ENCODE measurements around the gene CMKLR1. TPM values are rescaled to one million over a fixed set of nuclear protein-coding genes. Genes with fewer than 3 reads are reported as not detected.

CMKLR1 gene
- polyA plus RNA-seq, 1 experiment: 0.10 TPM

- POLR2A ChIA-PET: no interaction called here
- no peak for TF ChIP-seq CTCF (IDR thresholded peaks at IDR 0.05; ENCODE audit: insufficient read depth, low read depth, low read length)
- H3K4me3 ChIP-seq (ENCODE audit: low read depth, low read length): no peak overlapping the region
- H3K36me3 ChIP-seq (ENCODE audit: control insufficient read depth, insufficient read depth, low read length): no peaks in the 10 kb centered on the region
- DNase-seq (ENCODE audit: low read depth): no peak
- no peaks in the 10 kb centered on the region for H3K27me3 ChIP-seq (ENCODE audit: control insufficient read depth, insufficient read depth, low read length)
- CTCF ChIA-PET: interaction anchor here (0.6 kb wide), 1 partner anchor 35 kb away, joined by 3 read pairs; no protein-coding TSS in a partner anchor
Observed at GRCh38 chr12:108269224-108269623, 69.9 kb downstream of the CMKLR1 start.

GRCh38 chr12:108268397-108268796, 70.7 kb downstream of the CMKLR1 start:
- no peak for TF ChIP-seq CTCF (IDR thresholded peaks at IDR 0.05; ENCODE audit: insufficient read depth, low read depth, low read length)
- CTCF ChIA-PET: no interaction called here
- no peak for DNase-seq (ENCODE audit: low read depth)
- H3K27me3 ChIP-seq (ENCODE audit: control insufficient read depth, insufficient read depth, low read length): no peaks in the 10 kb centered on the region
- H3K36me3 ChIP-seq (ENCODE audit: control insufficient read depth, insufficient read depth, low read length): no peaks in the 10 kb centered on the region
- POLR2A ChIA-PET: no interaction called here
- H3K4me3 ChIP-seq (ENCODE audit: low read depth, low read length): no peak overlapping the region

GRCh38 chr12:108267450-108267849, 71.7 kb downstream of the CMKLR1 start:
- Histone ChIP-seq H3K36me3 (ENCODE audit: control insufficient read depth, insufficient read depth, low read length) (no peaks in the 10 kb centered on the region), H3K27me3 (ENCODE audit: control insufficient read depth, insufficient read depth, low read length) (no peaks in the 10 kb centered on the region), H3K4me3 (ENCODE audit: low read depth, low read length) (no peak overlapping the region)
- ChIA-PET POLR2A (no interaction called here), CTCF (interaction anchor here (1.1 kb wide), 1 partner anchor 18 kb away, joined by 3 read pairs; no protein-coding TSS in a partner anchor)
- no peak for DNase-seq (ENCODE audit: low read depth)
- TF ChIP-seq CTCF (IDR thresholded peaks at IDR 0.05; ENCODE audit: insufficient read depth, low read depth, low read length): no peak

GRCh38 chr12:108266131-108266530, 73.0 kb downstream of the CMKLR1 start:
- TF ChIP-seq CTCF (IDR thresholded peaks at IDR 0.05; ENCODE audit: insufficient read depth, low read depth, low read length): no peak
- CTCF ChIA-PET: interaction anchor here (1.1 kb wide), 1 partner anchor 20 kb away, joined by 3 read pairs; no protein-coding TSS in a partner anchor
- Histone ChIP-seq H3K4me3 (ENCODE audit: low read depth, low read length) (no peak overlapping the region), H3K36me3 (ENCODE audit: control insufficient read depth, insufficient read depth, low read length) (no peaks in the 10 kb centered on the region), H3K27me3 (ENCODE audit: control insufficient read depth, insufficient read depth, low read length) (no peaks in the 10 kb centered on the region)
- no peak for DNase-seq (ENCODE audit: low read depth)
- POLR2A ChIA-PET: no interaction called here

- Histone ChIP-seq H3K36me3 (ENCODE audit: control insufficient read depth, insufficient read depth, low read length) (no peaks in the 10 kb centered on the region), H3K4me3 (ENCODE audit: low read depth, low read length) (no peak overlapping the region), H3K27me3 (ENCODE audit: control insufficient read depth, insufficient read depth, low read length) (no peaks in the 10 kb centered on the region)
- TF ChIP-seq CTCF (IDR thresholded peaks at IDR 0.05; ENCODE audit: insufficient read depth, low read depth, low read length): no peak
- POLR2A ChIA-PET: no interaction called here
- CTCF ChIA-PET: no interaction called here
- no peak for DNase-seq (ENCODE audit: low read depth)
Observed at GRCh38 chr12:108265505-108265904, 73.6 kb downstream of the CMKLR1 start.
